Measurements from ENCODE around the gene NFATC3.

The NFATC3 gene

DNA sequence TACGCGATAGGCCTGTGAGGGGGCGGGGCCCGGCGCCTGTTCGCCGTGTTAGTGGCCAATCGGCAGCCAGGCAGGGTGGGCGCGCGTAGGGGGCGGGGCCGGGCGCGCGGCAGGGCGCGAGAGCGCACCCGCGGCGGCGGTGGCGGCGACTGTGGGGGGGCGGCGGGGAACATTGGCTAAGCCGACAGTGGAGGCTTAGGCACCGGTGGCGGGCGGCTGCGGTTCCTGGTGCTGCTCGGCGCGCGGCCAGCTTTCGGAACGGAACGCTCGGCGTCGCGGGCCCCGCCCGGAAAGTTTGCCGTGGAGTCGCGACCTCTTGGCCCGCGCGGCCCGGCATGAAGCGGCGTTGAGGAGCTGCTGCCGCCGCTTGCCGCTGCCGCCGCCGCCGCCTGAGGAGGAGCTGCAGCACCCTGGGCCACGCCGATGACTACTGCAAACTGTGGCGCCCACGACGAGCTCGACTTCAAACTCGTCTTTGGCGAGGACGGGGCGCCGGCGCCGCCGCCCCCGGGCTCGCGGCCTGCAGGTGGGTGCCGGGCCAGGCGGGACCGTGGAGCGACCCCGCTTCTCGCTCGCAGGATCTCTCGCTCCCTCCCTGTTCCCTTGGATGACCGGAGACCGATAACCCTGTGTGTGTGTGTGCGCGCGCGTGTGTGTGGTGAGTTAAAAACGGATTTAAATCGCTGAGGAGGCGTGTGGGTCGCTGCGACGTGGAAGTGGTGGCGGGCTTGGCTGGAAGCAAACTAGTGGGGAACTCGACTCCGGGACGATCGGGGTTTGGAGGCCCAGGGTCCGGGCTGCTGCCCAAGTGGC, at the start of gene NFATC3:
NFATC3 (plus strand) TSS at position 112 of the 813 bp plus-strand sequence; CDS start at position 424, 312 bp downstream.
- DNase-seq (ENCODE audit: low read depth), result peak; percentile 97

GRCh38 chr16:68037841-68038597, 47.2 kb upstream of the NFATC3 start:
- DNase-seq (ENCODE audit: low read depth), result no peak

DNA sequence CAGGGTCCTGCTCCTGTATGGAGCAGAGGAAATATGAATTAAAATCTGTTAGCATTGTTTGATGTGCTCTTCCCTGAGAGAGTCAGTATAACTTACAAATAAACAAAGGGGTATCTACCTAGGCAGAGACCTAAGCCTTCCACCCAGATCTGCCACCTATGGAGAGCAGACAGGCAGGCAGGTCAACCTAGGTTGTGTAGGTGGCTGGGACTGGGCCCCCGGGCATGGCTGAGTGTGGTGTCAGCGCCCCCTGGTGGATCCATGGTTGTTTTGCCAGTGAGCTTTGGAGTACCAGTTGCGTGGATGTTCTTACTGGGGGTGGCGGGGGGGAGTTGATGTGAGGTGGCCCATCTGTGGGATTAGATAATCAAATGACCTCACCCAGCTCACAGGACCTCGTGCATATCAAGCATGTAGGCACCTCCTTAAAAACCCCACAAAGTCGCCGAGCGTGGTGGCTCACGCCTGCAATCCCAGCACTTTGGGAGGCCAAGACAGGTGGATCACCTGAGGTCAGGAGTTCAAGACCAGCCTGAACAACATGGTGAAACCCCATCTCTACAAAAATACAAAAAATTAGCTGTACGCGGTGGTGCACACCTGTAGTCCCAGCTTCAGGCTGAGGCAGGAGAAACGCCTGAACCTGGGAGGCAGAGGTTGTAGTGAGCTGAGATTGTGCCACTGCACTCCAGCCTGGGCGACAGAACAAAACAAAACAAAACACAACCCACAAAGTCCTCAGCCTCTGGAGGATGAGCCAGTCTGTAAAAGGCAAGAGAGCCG, 44.5 kb upstream of the NFATC3 start:
- DNase-seq (ENCODE audit: low read depth), result peak; percentile 66

GRCh38 chr16:68041783-68042182, 43.4 kb upstream of the NFATC3 start:
- no peak for DNase-seq (ENCODE audit: low read depth)

DNA sequence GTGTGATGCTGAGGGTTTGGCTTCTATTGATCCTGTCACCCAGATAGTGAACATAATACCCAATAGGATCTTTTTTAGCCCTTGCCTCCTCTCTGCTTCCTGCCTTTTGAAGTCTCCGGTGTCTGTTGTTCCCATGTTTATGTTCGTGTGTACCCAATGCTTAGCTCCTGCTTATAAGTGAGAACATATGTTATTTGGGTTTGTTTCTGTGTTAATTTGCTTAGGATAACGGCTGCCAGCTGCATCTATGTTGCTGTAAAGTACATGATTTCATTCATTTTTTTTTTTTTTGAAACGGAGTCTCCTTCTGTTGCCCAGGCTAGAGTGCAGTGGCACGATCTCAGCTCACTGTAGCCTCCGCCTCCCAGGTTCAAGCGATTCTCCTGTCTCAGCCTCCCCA, 39.1 kb upstream of the NFATC3 start:
- no peak for DNase-seq (ENCODE audit: low read depth)

GRCh38 chr16:68047987-68048386, 37.2 kb upstream of the NFATC3 start:
- no peak for DNase-seq (ENCODE audit: low read depth)

GRCh38 chr16:68049449-68049848, 35.7 kb upstream of the NFATC3 start:
- no peak for DNase-seq (ENCODE audit: low read depth)

DNA sequence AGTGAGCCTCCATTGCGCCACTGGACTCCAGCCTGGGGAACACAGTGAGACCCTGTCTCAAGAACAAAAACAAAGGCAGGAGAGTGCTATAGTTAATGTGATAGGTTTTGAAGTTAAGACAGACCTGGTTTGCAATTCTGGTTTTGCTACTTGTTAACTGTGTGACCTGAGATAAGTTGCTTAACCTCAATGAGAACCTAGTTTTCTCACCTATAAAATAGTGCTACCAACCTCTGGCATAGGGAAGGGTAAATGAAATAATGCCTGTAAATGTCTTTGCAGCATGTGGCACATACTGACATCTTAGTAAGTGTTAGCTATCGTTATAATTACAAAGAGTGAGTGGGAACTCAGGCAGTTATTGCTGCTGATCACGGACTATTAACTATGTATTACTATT, 29.8 kb upstream of the NFATC3 start:
- DNase-seq (ENCODE audit: low read depth), result no peak

DNA sequence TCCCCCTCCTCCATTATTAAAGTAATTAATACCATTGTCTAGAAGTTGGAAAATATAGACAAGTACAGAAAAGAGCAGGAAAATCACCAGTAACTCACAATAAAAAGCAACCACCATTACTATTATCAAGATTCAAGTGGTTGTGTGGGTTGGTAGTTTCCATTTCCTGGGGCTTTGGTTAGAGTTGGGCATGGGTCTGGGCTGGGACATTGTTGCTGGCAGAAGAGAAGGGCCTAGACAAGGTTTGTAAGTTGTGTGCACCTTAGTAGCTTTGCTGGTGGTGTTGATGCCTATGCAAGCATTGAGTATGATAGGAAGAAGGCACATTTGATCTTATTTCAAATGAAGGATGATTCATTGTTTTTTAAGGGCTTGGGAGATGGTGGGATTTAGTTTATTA, 25.4 kb upstream of the NFATC3 start:
- no peak for DNase-seq (ENCODE audit: low read depth)

GRCh38 chr16:68061396-68061795, 23.8 kb upstream of the NFATC3 start:
- DNase-seq (ENCODE audit: low read depth), result no peak

- no peak for DNase-seq (ENCODE audit: low read depth)
Observed at GRCh38 chr16:68062910-68063393, 22.2 kb upstream of the NFATC3 start.

GRCh38 chr16:68064791-68065365, 20.3 kb upstream of the NFATC3 start:
- DNase-seq (ENCODE audit: low read depth), result peak; percentile 92

DNA sequence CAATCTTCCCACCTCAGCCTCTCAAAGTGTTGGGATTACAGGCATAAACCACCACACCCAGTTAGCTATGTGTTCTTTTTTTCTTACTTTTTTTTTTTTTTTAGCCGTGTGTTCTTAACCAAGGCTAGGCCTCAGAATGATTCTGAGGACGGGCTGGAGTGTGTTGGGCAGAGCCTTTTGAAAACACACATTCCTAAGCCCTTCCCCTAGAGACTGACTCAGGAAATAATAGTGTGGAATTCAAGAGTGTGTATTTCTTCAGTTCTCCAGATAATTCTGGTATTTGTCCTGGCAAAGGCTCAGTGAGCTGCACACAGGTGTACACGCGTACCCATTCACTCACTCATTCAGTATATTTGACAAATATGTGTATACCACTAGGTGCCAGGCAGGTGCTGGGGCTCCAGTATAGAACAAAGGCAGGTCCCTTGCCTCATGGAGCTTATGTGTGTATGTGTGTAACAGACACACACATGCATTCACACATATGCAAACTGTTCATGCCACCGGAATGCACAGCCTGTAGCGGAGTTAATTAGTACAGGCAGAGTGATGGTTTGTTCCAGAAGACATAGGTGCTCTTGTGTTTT, 19.4 kb upstream of the NFATC3 start:
- DNase-seq (ENCODE audit: low read depth), result peak; percentile 84

- no peak for DNase-seq (ENCODE audit: low read depth)
Observed at GRCh38 chr16:68066763-68067162, 18.4 kb upstream of the NFATC3 start.

DNA sequence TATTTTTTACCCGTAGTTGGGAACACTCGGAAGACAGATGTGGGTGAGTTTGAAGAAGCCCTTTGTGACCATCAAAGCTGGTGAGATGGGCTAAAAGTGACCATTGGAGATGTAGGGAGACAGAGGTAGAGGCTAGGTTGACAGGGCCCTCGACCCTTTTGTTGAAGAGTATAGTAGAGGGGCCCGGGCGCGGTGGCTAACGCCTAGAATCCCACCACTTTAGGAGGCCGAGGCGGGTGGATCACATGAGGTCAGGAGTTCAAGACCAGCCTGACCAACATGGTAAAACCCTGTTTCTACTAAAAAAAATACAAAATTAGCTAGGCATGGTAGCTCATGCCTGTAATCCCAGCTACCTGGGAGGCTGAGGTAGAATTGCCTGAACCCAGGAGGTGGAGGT, 16.2 kb upstream of the NFATC3 start:
- no peak for DNase-seq (ENCODE audit: low read depth)

DNA sequence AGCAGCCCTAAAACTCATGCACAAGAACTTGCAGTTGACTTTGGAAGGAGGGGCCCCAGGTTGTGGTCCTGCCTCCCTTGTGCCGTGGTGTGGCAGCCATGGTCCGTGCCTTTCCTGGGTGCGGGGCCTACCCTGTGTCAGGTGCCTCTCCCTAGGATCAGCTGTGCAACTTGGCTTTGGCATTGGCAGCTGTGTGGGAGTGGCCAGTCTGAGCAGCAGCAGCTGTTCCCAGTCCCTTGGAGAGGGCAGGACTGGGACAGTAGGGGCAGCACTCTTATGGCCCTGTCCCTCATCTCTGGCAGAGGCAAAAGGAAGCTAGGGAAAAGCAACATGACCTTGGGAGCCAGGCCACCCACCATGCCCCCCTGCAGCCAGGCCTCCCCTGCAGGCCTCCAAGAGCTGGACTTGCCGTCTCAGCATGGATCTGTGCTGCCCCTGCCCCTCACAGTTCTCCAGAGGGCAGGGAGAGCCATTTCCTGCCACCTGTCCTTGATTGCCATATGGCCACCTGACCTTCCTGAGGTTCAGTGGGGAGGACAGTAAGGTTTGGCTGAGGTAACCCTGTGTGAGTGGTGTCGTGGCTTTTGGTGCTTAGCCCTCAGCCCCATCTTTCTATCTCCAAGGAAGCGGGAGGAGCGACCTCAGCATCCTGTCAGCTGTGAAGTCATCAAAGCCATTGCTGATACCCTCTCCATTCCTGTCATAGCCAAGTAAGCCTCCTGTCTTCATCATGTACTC, 15.5 kb upstream of the NFATC3 start:
- DNase-seq (ENCODE audit: low read depth), result no peak

DNA sequence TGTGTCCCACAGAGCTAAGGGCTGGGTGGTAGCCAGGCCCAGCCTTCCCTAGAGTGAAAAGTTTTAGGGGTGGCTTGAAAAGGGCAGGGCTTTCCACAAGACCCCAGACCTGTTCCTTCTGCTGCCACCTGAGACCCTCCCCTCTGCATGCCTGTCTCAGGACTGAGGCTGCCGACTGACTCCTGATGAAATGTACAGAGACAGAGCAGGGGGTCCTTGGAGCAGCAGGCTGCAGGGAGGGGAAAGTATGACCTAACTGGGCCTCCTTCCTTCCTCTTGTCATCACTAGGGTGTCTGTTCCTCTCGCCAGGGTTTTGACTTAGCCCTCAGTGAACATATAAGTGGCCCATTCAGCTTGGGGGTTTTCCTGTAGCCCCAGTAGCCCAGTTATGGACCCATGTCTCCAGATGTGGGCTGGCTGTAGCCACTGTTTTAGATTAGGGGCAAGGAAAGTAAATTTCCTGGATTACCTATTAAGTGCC, 14.9 kb upstream of the NFATC3 start:
- no peak for DNase-seq (ENCODE audit: low read depth)

- DNase-seq (ENCODE audit: low read depth), result no peak
Observed at GRCh38 chr16:68070806-68071517, 14.2 kb upstream of the NFATC3 start.

DNA sequence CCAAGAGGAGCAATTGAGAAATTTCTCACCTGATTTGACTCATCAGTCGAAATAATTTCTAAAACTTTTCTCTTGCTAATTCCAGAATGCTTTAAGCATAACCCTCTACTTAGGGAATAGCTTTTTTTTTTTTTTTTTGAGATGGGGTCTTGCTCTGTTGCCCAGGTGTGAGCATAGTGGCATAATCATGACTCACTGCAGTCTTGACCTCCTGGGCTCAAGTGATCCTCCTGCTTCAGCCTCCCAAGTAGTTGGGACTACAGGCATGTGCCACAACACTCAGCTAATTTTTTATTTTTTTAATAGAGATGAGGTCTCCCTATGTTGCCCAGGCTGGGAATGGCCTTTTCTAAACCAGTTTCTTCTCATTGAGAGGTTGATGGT, 13.7 kb upstream of the NFATC3 start:
- no peak for DNase-seq (ENCODE audit: low read depth)

DNA sequence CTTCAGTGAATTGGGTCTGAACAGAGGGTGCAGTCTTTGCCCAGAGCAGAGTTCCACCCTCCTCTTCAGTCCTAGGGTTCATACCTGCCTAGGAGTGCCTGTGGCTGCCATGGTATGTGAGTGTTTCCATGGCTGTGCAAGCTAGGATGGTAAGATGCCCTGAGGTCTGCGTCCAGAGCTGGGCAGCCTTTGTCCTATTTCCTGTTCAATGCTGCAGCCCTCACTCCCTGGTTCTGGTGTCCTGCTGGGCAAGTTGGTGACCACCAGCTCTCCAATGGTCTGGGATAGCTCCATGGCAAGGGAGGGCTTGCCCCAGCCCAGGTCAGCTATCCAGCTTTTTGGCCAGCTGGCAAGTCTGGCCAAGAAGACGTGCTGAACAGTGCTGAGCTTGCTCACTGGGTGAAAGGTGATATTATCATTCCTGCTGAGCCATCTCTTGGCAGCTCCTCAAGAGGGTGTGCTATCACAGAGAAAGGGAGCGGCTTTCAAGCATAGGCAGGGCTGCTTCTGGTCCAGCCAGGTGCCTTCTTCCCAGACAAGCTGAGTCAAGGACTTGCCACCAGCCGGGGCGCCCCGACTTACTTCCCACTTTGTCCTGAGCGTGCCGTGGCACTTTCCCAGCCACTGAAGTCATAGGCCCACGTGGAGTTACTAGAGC, 13.0 kb upstream of the NFATC3 start:
- peak; percentile 89 for DNase-seq (ENCODE audit: low read depth)
